Stromal cell of bone marrow (primary cell): ENCODE measurements around the gene ALDH1L1.
A peak's percentile ranks its signal among the peaks of the same experiment; 100 is the strongest.

Experiments used
- DNase-seq: peaks from one replicate; pipeline ENCODE4 v3.0.0-alpha.2; 2012; ENCODE audit warnings: low read depth

The ALDH1L1 gene

GRCh38 chr3:126180477-126181397, at the start of gene ALDH1L1:
ALDH1L1 (minus strand) TSS chr3:126180586; CDS start chr3:126160979, 19,607 bp downstream.
- no peak for DNase-seq

GRCh38 chr3:126226374-126226773, 46.0 kb upstream of the ALDH1L1 start:
- no peak for DNase-seq

GRCh38 chr3:126216416-126216815, 36.0 kb upstream of the ALDH1L1 start:
- no peak for DNase-seq

GRCh38 chr3:126213379-126214028, 33.1 kb upstream of the ALDH1L1 start:
- no peak for DNase-seq

- no peak for DNase-seq
These were observed 32.4 kb upstream of the ALDH1L1 start for GRCh38 chr3:126212620-126213378.

- no peak for DNase-seq
These were observed 31.8 kb upstream of the ALDH1L1 start for GRCh38 chr3:126212250-126212619.

- DNase-seq, result no peak
These were observed 31.2 kb upstream of the ALDH1L1 start for GRCh38 chr3:126211569-126211968.

GRCh38 chr3:126210606-126211005, 30.2 kb upstream of the ALDH1L1 start:
- no peak for DNase-seq

GRCh38 chr3:126209741-126210140, 29.4 kb upstream of the ALDH1L1 start:
- no peak for DNase-seq

GRCh38 chr3:126208606-126209256, 28.3 kb upstream of the ALDH1L1 start:
- DNase-seq, result peak; percentile 57

- no peak for DNase-seq
These were observed 27.8 kb upstream of the ALDH1L1 start for GRCh38 chr3:126208182-126208581.

- no peak for DNase-seq
These were observed 26.8 kb upstream of the ALDH1L1 start for GRCh38 chr3:126207166-126207565.

GRCh38 chr3:126205717-126206655, 25.6 kb upstream of the ALDH1L1 start:
- DNase-seq, result no peak

GRCh38 chr3:126202680-126203079, 22.3 kb upstream of the ALDH1L1 start:
- DNase-seq, result no peak

GRCh38 chr3:126202276-126202675, 21.9 kb upstream of the ALDH1L1 start:
- no peak for DNase-seq

- no peak for DNase-seq
These were observed 20.8 kb upstream of the ALDH1L1 start for GRCh38 chr3:126201168-126201567.

- no peak for DNase-seq
These were observed 20.1 kb upstream of the ALDH1L1 start for GRCh38 chr3:126200534-126200933.

GRCh38 chr3:126199256-126199655, 18.9 kb upstream of the ALDH1L1 start:
- no peak for DNase-seq

GRCh38 chr3:126197854-126198584, 17.6 kb upstream of the ALDH1L1 start:
- peak; percentile 32 for DNase-seq

GRCh38 chr3:126197343-126197742, 17.0 kb upstream of the ALDH1L1 start:
- DNase-seq, result no peak
